ENCODE results near the gene LATS2. TPM values are rescaled to one million over a fixed set of nuclear protein-coding genes. Genes with fewer than 3 reads are reported as not detected.

LATS2 gene
- total RNA-seq, 1 experiment from 2014 or later, result 18.8 TPM

DNA sequence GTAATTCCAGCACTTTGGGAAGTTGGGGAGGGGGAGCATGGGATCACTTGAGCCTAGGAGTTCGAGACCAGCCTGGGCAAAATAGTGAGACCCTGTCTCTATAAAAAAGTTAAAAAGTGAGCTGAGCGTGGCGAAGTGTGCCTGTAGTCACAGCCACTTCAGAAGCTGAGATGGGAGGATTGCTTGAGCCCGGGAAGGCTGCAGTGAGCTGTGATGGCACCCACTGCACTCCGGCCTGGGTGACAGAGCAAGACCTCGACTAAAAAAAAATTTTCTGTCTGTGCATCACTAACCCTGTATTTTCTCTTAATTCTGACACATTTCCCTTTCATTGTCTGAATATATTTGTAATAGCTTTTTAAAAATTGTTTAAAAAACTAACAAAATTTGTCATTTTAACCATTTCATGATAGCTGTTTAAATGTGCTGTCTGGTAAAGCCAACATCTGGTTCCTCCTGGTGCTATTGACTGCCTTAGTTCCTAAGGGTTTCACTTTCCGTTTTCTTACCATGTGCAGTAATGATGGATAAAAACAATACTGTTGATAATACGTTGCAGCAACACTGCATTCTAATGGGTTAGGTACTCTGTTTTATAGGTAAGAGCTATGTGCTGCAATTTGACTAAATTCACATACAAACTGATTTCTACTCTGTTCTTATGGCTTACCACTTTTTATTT lies 29.7 kb downstream of the LATS2 start:
- ChIA-PET POLR2A (no interaction called here), RAD21 (ENCODE audit: low non-redundant PET in 1 of 2, low total read pairs in 2 of 2, uncharacterized antibody in 2 of 2, unreplicated experiment in 2 of 2) (interaction anchor here in 1 of 2 experiments (0.6 kb wide), 1 partner anchor 149 kb away, joined by 4 read pairs; no protein-coding TSS in a partner anchor), CTCF (no interaction called here)
- Histone ChIP-seq H3K27me3 (ENCODE audit: insufficient read depth, low read length) (no peaks in the 10 kb centered on the region), H3K4me2 (ENCODE audit: low read length) (no peak overlapping the region), H3K9me2 (ENCODE audit: insufficient read depth) (no peaks in the 10 kb centered on the region), H3K27ac (ENCODE audit: low read depth, low read length) (no peak overlapping the region), H2AFZ (ENCODE audit: low read depth, low read length, poor library complexity, severe bottlenecking) (no peak overlapping the region), H4K20me1 (ENCODE audit: insufficient read depth) (no peaks in the 10 kb centered on the region; the same call in 1 of the 2 replicates), H3K36me3 (ENCODE audit: control insufficient read depth in 1 of 2, insufficient read depth in 2 of 2, low read length in 2 of 2) (no peaks in the 10 kb centered on the region), H3K4me3 (replicated peaks in 1 of 2; ENCODE audit: low read depth in 1 of 2, low read length in 2 of 2) (no peak overlapping the region), H3K4me1 (ENCODE audit: control insufficient read depth in 1 of 2, insufficient read depth in 2 of 2, low read length in 2 of 2) (peaks cover 6 to 11% of the 10 kb centered on the region in 2 experiments), H3K79me2 (ENCODE audit: insufficient read depth, low read length) (peaks cover 92% of the 10 kb centered on the region), H3K9ac (ENCODE audit: low read length) (no peak overlapping the region), H3K9me3 (ENCODE audit: control insufficient read depth in 1 of 2, insufficient read depth in 1 of 2, low read depth in 1 of 2, low read length in 2 of 2) (no peaks in the 10 kb centered on the region)
- intact Hi-C loops (cut with micrococcal nuclease), result loop anchor here (10.0 kb wide), 1 partner anchor 453 kb away; no protein-coding TSS in a partner anchor
- DNase-seq (ENCODE audit: low read depth, low spot score), result no peak
- no peak for ATAC-seq
- no peak for TF ChIP-seq TCF7L2 (IDR thresholded peaks at IDR 0.05; ENCODE audit: borderline replicate concordance, extremely low read depth, insufficient read depth, insufficient read length)
- TF ChIP-seq ZFX (IDR thresholded peaks at IDR 0.05), result no peak
- TF ChIP-seq EZH2 (IDR thresholded peaks at IDR 0.05), result no peak
- TF ChIP-seq ELF1 (IDR thresholded peaks at IDR 0.05; ENCODE audit: borderline replicate concordance, low read depth), result no peak
- no peak for TF ChIP-seq SRF (IDR thresholded peaks at IDR 0.05; ENCODE audit: low read depth)
- TF ChIP-seq JUND (IDR thresholded peaks at IDR 0.05), result no peak
- TF ChIP-seq CBX3 (IDR thresholded peaks at IDR 0.05; ENCODE audit: low read depth), result no peak
- TF ChIP-seq FOSL1 (IDR thresholded peaks at IDR 0.05; ENCODE audit: low read depth), result no peak
- no TSS peak for BruUV-seq (replicated peaks)

GRCh38 chr13:21025539-21025938 lies 35.8 kb downstream of the LATS2 start:
- Histone ChIP-seq H3K79me2 (ENCODE audit: insufficient read depth, low read length) (peaks cover 74% of the 10 kb centered on the region), H3K4me1 (ENCODE audit: control insufficient read depth in 1 of 2, insufficient read depth in 2 of 2, low read length in 2 of 2) (no peaks in the 10 kb centered on the region), H3K9ac (ENCODE audit: low read length) (no peak overlapping the region), H3K4me3 (replicated peaks in 1 of 2; ENCODE audit: low read depth in 1 of 2, low read length in 2 of 2) (no peak overlapping the region), H3K4me2 (ENCODE audit: low read length) (no peak overlapping the region), H3K27me3 (ENCODE audit: insufficient read depth, low read length) (no peaks in the 10 kb centered on the region), H3K9me3 (ENCODE audit: control insufficient read depth in 1 of 2, insufficient read depth in 1 of 2, low read depth in 1 of 2, low read length in 2 of 2) (no peaks in the 10 kb centered on the region), H3K9me2 (ENCODE audit: insufficient read depth) (no peaks in the 10 kb centered on the region), H3K36me3 (ENCODE audit: control insufficient read depth in 1 of 2, insufficient read depth in 2 of 2, low read length in 2 of 2) (no peaks in the 10 kb centered on the region), H3K27ac (ENCODE audit: low read depth, low read length) (no peak overlapping the region), H2AFZ (ENCODE audit: low read depth, low read length, poor library complexity, severe bottlenecking) (no peak overlapping the region), H4K20me1 (ENCODE audit: insufficient read depth) (no peaks in the 10 kb centered on the region)
- CTCF ChIA-PET, result no interaction called here
- RAD21 ChIA-PET (ENCODE audit: low non-redundant PET in 1 of 2, low total read pairs in 2 of 2, uncharacterized antibody in 2 of 2, unreplicated experiment in 2 of 2), result no interaction called here
- no peak for DNase-seq (ENCODE audit: low read depth, low spot score)
- no peak for ATAC-seq
- POLR2A ChIA-PET, result no interaction called here
- intact Hi-C loops (cut with micrococcal nuclease), result no loop called here
- BruUV-seq (replicated peaks), result no TSS peak
- TF ChIP-seq ATF3 (IDR thresholded peaks at IDR 0.05) (no peak), POLR2AphosphoS5 (IDR thresholded peaks at IDR 0.05; ENCODE audit: low read depth, low read length) (no peak), CBX3 (IDR thresholded peaks at IDR 0.05; ENCODE audit: low read depth) (no peak), SRF (IDR thresholded peaks at IDR 0.05; ENCODE audit: low read depth) (no peak), ELF1 (IDR thresholded peaks at IDR 0.05; ENCODE audit: borderline replicate concordance, low read depth) (no peak), ZNF274 (IDR thresholded peaks at IDR 0.05; ENCODE audit: low read depth, low read length) (no peak), EGR1 (IDR thresholded peaks at IDR 0.05; ENCODE audit: low read depth) (no peak), POLR2A (IDR thresholded peaks at IDR 0.05; ENCODE audit: borderline replicate concordance, extremely low read depth, insufficient read depth, insufficient read length) (no peak), REST (IDR thresholded peaks at IDR 0.05; ENCODE audit: low read depth) (no peak)
- TF ChIP-seq, protein P1, sequence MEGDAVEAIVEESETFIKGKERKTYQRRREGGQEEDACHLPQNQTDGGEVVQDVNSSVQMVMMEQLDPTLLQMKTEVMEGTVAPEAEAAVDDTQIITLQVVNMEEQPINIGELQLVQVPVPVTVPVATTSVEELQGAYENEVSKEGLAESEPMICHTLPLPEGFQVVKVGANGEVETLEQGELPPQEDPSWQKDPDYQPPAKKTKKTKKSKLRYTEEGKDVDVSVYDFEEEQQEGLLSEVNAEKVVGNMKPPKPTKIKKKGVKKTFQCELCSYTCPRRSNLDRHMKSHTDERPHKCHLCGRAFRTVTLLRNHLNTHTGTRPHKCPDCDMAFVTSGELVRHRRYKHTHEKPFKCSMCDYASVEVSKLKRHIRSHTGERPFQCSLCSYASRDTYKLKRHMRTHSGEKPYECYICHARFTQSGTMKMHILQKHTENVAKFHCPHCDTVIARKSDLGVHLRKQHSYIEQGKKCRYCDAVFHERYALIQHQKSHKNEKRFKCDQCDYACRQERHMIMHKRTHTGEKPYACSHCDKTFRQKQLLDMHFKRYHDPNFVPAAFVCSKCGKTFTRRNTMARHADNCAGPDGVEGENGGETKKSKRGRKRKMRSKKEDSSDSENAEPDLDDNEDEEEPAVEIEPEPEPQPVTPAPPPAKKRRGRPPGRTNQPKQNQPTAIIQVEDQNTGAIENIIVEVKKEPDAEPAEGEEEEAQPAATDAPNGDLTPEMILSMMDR (IDR thresholded peaks at IDR 0.05 in 2 of 3, conservative IDR thresholded peaks at IDR 0.05 in 1 of 3; ENCODE audit: borderline replicate concordance in 1 of 3, insufficient read depth in 1 of 3, low read depth in 2 of 3, low read length in 2 of 3), result no peak

All from HCT116 (cell line).